Astrocyte (in vitro differentiated cells and primary cell): ENCODE data around the gene MARK1. TPM values are rescaled to one million over a fixed set of nuclear protein-coding genes. Genes with fewer than 3 reads are reported as not detected.

Experiments
- DNase-seq: peaks from one replicate; pipeline ENCODE4 v3.0.0-alpha.2; 2010; ENCODE audit warnings: low read depth
- FAIRE-seq: peaks from 2 replicates; lab custom pipeline; 2011; peaks lifted over from hg19 to GRCh38; lab: Jason Lieb, UNC
- H2AFZ ChIP-seq: 2 replicates; pipeline ENCODE4 v1.6.0; 2012; ENCODE audit warnings: low read depth, low read length, inconsistent platforms
- H3K27ac ChIP-seq: 2 replicates; pipeline ENCODE4 v1.5.1; 2011; ENCODE audit warnings: low read depth, low read length, inconsistent platforms
- H3K27me3 ChIP-seq: 2 replicates; pipeline ENCODE4 v1.6.0; 2011; ENCODE audit warnings: low read length, inconsistent platforms; ENCODE audit not compliant: insufficient read depth
- H3K36me3 ChIP-seq: 2 replicates; pipeline ENCODE4 v1.5.1; 2011; ENCODE audit warnings: low read length, inconsistent platforms; ENCODE audit not compliant: insufficient read depth
- H3K4me1 ChIP-seq: 2 replicates; pipeline ENCODE4 v1.5.1; 2011; ENCODE audit warnings: low read length, inconsistent platforms; ENCODE audit not compliant: insufficient read depth
- H3K4me2 ChIP-seq: 2 replicates; pipeline ENCODE4 v1.6.0; 2012; ENCODE audit warnings: low read length, inconsistent platforms
- H3K4me3 ChIP-seq: 2 replicates; pipeline ENCODE4 v1.5.1; 2011; ENCODE audit warnings: low read depth, mild to moderate bottlenecking, low read length, inconsistent platforms; ENCODE audit not compliant: insufficient read depth
- H3K79me2 ChIP-seq: 2 replicates; pipeline ENCODE4 v1.6.0; 2012; ENCODE audit warnings: mild to moderate bottlenecking, low read length, inconsistent platforms; ENCODE audit not compliant: insufficient read depth
- H3K9ac ChIP-seq: 2 replicates; pipeline ENCODE4 v1.6.0; 2012; ENCODE audit warnings: mild to moderate bottlenecking, low read length, inconsistent platforms
- H3K9me3 ChIP-seq: 2 replicates; pipeline ENCODE4 v1.5.1; 2012; ENCODE audit warnings: low read depth, mild to moderate bottlenecking, low read length, inconsistent platforms; ENCODE audit not compliant: insufficient read depth
- H4K20me1 ChIP-seq: 2 replicates; pipeline ENCODE4 v1.6.0; 2012; ENCODE audit warnings: low read length, inconsistent platforms; ENCODE audit not compliant: insufficient read depth
- H3K27ac Mint-ChIP-seq: one replicate; pipeline ENCODE4 v1.8.0; 2021; ENCODE audit warnings: mild to moderate bottlenecking, mixed read lengths; ENCODE audit not compliant: unreplicated experiment
- H3K27me3 Mint-ChIP-seq: one replicate; pipeline ENCODE4 v1.8.0; 2021; ENCODE audit warnings: low read depth, mixed read lengths; ENCODE audit not compliant: unreplicated experiment
- H3K36me3 Mint-ChIP-seq: one replicate; pipeline ENCODE4 v1.8.0; 2021; ENCODE audit warnings: low read depth, mixed read lengths; ENCODE audit not compliant: unreplicated experiment
- H3K4me1 Mint-ChIP-seq: one replicate; pipeline ENCODE4 v1.8.0; 2021; ENCODE audit warnings: low read depth, mixed read lengths; ENCODE audit not compliant: unreplicated experiment
- H3K4me3 Mint-ChIP-seq: one replicate; pipeline ENCODE4 v1.8.0; 2021; ENCODE audit warnings: mild to moderate bottlenecking, moderate library complexity, mixed read lengths; ENCODE audit not compliant: unreplicated experiment
- H3K9me3 Mint-ChIP-seq: one replicate; pipeline ENCODE4 v1.8.0; 2021; ENCODE audit warnings: mild to moderate bottlenecking, mixed read lengths; ENCODE audit not compliant: unreplicated experiment
- EZH2 ChIP-seq: IDR thresholded peaks from 2 replicates; pipeline ENCODE4 v1.6.1; 2012; ENCODE audit warnings: mild to moderate bottlenecking, low read length, inconsistent platforms; ENCODE audit not compliant: insufficient read depth
- total RNA-seq: library from RNA; stranded (reverse); gene quantifications from 2 replicates; pipeline ENCODE4 v1.2.1, GENCODE V29; 2021
- TF ChIP-seq, protein P1 (sequence below): IDR thresholded peaks from 2 replicates; pipeline ENCODE4 v1.5.1; 2011; ENCODE audit warnings: low read depth, mild to moderate bottlenecking, inconsistent platforms, low read length, moderate library complexity; ENCODE audit not compliant: insufficient read depth

MARK1 gene
- total RNA-seq, 1 donor from 2014 or later, result 10.8 TPM

DNA sequence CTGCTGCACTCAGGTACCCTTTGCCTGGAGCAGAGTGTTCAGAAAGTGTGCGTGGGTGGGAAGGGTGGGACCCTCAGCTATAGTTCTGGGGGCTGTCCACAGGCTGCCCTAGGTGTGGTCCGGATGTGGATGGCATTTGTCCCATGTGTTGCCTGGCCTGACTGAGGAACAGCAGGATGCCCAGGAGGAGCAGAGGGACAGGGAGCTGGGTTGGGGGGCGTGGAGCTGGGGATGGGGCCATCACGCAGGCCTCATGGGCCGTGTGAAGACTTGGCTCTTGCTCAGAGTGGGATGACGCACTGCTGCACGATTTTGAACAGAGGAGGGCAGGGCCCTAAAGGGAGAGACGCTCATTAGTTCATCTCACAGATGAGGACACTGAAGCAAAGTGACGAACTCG is 179.2 kb downstream of the MARK1 start:
- no peaks in the 10 kb centered on the region for H3K9me3 ChIP-seq
- no peak overlapping the region for H2AFZ ChIP-seq
- H3K4me2 ChIP-seq, result no peak overlapping the region
- DNase-seq (no peak), FAIRE-seq (no peak)
- no peaks in the 10 kb centered on the region for H3K4me1 ChIP-seq
- H3K4me3 ChIP-seq, result no peak overlapping the region
- no peaks in the 10 kb centered on the region for H4K20me1 ChIP-seq
- H3K4me3 Mint-ChIP-seq, result no peak overlapping the region
- H3K27me3 Mint-ChIP-seq, result peaks cover 23% of the 10 kb centered on the region
- H3K27ac ChIP-seq, result no peak overlapping the region
- no peaks in the 10 kb centered on the region for H3K27me3 ChIP-seq
- H3K79me2 ChIP-seq, result no peaks in the 10 kb centered on the region
- no peak for TF ChIP-seq EZH2
- TF ChIP-seq, protein P1, sequence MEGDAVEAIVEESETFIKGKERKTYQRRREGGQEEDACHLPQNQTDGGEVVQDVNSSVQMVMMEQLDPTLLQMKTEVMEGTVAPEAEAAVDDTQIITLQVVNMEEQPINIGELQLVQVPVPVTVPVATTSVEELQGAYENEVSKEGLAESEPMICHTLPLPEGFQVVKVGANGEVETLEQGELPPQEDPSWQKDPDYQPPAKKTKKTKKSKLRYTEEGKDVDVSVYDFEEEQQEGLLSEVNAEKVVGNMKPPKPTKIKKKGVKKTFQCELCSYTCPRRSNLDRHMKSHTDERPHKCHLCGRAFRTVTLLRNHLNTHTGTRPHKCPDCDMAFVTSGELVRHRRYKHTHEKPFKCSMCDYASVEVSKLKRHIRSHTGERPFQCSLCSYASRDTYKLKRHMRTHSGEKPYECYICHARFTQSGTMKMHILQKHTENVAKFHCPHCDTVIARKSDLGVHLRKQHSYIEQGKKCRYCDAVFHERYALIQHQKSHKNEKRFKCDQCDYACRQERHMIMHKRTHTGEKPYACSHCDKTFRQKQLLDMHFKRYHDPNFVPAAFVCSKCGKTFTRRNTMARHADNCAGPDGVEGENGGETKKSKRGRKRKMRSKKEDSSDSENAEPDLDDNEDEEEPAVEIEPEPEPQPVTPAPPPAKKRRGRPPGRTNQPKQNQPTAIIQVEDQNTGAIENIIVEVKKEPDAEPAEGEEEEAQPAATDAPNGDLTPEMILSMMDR, result no peak
- H3K9me3 Mint-ChIP-seq, result peaks cover 4% of the 10 kb centered on the region
- H3K4me1 Mint-ChIP-seq, result peaks cover 2% of the 10 kb centered on the region
- no peak overlapping the region for H3K9ac ChIP-seq
- no peaks in the 10 kb centered on the region for H3K36me3 ChIP-seq
- peak overlapping the region; percentile 1 for H3K27ac Mint-ChIP-seq
- H3K36me3 Mint-ChIP-seq, result no peaks in the 10 kb centered on the region

DNA sequence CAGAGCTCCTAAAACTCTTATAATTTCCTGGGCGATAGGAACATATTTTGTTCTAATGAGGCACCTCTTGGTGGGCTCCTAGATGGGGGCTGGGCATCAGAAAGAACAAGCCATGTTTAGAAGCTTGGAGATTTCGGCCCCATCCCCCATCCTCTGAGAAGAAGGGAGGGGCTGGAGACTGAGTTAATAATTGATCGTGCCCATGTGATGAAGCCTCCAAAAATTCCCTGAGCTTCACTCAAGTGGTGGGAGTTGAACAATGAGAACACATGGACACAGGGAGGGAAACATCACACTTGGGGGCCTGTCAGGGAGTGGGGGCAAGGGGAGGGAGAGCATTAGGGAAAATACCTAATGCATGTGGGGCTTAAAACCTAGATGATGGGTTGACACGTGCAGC is 180.3 kb downstream of the MARK1 start:
- Histone ChIP-seq H3K9ac (no peak overlapping the region), H3K9me3 (no peaks in the 10 kb centered on the region), H4K20me1 (no peaks in the 10 kb centered on the region), H3K4me3 (no peak overlapping the region), H3K4me1 (no peaks in the 10 kb centered on the region), H3K36me3 (no peaks in the 10 kb centered on the region), H3K27ac (no peak overlapping the region), H3K4me2 (no peak overlapping the region), H3K27me3 (no peaks in the 10 kb centered on the region), H2AFZ (no peak overlapping the region), H3K79me2 (no peaks in the 10 kb centered on the region)
- H3K4me1 Mint-ChIP-seq, result no peaks in the 10 kb centered on the region
- DNase-seq (no peak), FAIRE-seq (no peak)
- no peak overlapping the region for H3K4me3 Mint-ChIP-seq
- TF ChIP-seq, protein P1, result no peak
- no peak for TF ChIP-seq EZH2
- H3K27ac Mint-ChIP-seq, result no peak overlapping the region
- H3K36me3 Mint-ChIP-seq, result no peaks in the 10 kb centered on the region
- H3K27me3 Mint-ChIP-seq, result peaks cover 16% of the 10 kb centered on the region
- H3K9me3 Mint-ChIP-seq, result peaks cover 3% of the 10 kb centered on the region

DNA sequence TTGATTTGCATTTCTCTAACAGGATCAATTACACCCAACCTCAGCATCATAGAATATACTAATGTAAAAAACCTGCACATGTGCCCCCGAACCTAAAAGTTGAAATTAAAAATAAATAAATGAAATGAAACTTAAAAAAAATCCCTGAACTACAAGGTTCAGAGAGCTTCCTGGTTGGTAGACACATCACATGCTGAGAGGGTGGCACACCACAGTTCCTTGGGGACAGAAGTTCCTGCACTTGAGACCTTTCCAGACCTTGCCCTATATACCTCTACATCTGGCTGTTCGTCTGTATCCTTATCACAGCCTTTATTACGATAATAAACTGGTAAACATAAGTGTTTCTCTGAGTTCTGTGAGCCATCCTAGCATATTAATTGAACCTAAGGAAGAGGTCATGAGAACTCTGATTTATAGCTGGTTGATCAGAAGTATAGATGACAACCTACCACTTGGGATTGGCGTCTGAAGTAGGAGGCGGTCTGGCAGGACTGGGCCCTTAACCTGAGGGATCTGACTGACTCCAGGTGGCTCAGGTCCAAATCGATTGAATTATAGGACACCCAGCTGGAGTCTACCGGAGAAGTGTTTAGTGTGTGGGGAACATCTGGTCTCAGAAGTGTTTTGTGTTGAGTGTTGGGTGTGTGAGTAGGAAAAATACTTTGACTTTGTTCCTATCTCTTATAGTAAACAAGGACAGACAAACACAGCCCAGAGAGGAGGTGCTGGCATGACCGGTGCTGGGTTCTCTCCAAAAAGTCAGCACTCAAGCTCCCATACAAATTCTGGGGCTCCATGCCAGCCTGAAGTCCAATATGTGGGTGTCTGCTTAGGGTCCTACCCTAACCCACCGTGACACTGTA is 181.2 kb downstream of the MARK1 start:
- H3K9me3 ChIP-seq, result no peaks in the 10 kb centered on the region
- Mint-ChIP-seq H3K9me3 (peaks cover 2% of the 10 kb centered on the region), H3K4me1 (no peaks in the 10 kb centered on the region), H3K27ac (no peak overlapping the region), H3K4me3 (no peak overlapping the region), H3K27me3 (peaks cover 14% of the 10 kb centered on the region), H3K36me3 (no peaks in the 10 kb centered on the region)
- no peak overlapping the region for H2AFZ ChIP-seq
- TF ChIP-seq EZH2, result no peak
- TF ChIP-seq, protein P1, result no peak
- H3K4me2 ChIP-seq, result no peak overlapping the region
- DNase-seq (no peak), FAIRE-seq (no peak)
- no peaks in the 10 kb centered on the region for H3K27me3 ChIP-seq
- H4K20me1 ChIP-seq, result no peaks in the 10 kb centered on the region
- no peaks in the 10 kb centered on the region for H3K79me2 ChIP-seq
- no peak overlapping the region for H3K27ac ChIP-seq
- H3K36me3 ChIP-seq, result no peaks in the 10 kb centered on the region
- H3K4me1 ChIP-seq, result no peaks in the 10 kb centered on the region
- no peak overlapping the region for H3K4me3 ChIP-seq
- no peak overlapping the region for H3K9ac ChIP-seq
